Erythroblast (primary cell): Measurements from ENCODE around the gene PRMT2.

ENCODE experiments used
- GATA1 ChIP-seq: IDR thresholded peaks from 2 replicates; pipeline ENCODE4 v1.6.1; 2011; ENCODE audit warnings: low read depth, mild to moderate bottlenecking, control low read depth, low read length, moderate library complexity
- POLR2A ChIP-seq: IDR thresholded peaks from 2 replicates; pipeline ENCODE4 v1.6.1; 2011; ENCODE audit warnings: mild to moderate bottlenecking, low read length

DNA sequence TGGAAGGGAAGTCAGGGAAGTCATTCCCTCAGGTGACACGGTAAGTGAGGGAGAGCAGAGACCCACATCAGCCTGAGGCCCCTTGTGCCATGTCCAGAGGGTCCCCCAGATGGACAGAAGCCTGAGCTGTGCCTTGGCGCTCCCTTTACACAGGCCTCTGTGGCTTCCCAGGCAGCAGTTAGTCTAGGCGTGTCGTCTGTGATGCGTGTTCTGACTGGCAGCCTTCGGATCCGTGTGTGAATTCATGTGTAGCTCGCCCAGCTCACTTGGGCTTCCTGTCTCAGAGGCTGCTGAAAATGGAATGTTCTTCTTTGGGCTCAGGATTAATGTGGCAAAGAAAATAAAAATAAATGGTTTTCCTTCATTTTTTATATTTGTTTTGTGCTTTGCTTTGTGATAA lies 28.3 kb downstream of the PRMT2 start:
- TF ChIP-seq POLR2A (no peak), GATA1 (no peak)
